HCT116 (cell line): ENCODE data around the gene PRELID1.

ENCODE experiments used
- EGR1 ChIP-seq: IDR thresholded peaks from 2 replicates; pipeline ENCODE4 v1.6.1; 2012; ENCODE audit warnings: low read depth
- EZH2 ChIP-seq: fragments of 200-600 bp; sonication (generic); IDR thresholded peaks from 2 replicates; pipeline ENCODE4 v1.6.1; 2017; ENCODE audit warnings: antibody characterized with exemption, mixed run types
- TF ChIP-seq, protein P1 (sequence below), 3 experiments: fragments of 200-600 bp in 1 of 3; sonication (generic) in 1 of 3; IDR thresholded peaks in 2 of 3; conservative IDR thresholded peaks in 1 of 3; 2 replicates each; pipeline ENCODE4 v1.5.1; 2012 to 2017; ENCODE audit warnings: low read depth in 2 of 3, low read length in 2 of 3, antibody characterized with exemption in 1 of 3, borderline replicate concordance in 1 of 3, control low read depth in 1 of 3, mild to moderate bottlenecking in 1 of 3, mixed read lengths in 1 of 3, mixed run types in 1 of 3, moderate library complexity in 1 of 3; ENCODE audit not compliant: insufficient read depth in 1 of 3

DNA sequence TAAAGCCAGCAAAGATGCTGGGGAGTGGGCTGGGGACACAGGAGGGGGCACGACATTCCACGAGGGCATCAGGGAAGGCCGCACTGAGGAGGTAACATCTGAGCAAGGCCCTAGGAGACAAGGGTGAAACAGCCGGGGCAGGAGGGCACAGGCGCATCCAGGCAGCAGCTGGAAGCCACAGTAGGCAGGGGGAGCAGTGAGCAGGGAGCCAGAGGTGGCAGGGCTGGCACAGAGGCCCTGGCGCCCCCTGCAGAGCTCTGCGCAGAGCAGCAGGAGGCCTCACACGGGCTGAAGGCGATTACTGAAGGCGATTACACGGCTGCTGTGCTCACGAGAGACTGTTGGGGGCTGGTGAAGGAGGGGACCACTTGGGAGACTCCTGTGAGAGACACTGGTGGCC is 32.5 kb downstream of the PRELID1 start:
- TF ChIP-seq, protein P1, sequence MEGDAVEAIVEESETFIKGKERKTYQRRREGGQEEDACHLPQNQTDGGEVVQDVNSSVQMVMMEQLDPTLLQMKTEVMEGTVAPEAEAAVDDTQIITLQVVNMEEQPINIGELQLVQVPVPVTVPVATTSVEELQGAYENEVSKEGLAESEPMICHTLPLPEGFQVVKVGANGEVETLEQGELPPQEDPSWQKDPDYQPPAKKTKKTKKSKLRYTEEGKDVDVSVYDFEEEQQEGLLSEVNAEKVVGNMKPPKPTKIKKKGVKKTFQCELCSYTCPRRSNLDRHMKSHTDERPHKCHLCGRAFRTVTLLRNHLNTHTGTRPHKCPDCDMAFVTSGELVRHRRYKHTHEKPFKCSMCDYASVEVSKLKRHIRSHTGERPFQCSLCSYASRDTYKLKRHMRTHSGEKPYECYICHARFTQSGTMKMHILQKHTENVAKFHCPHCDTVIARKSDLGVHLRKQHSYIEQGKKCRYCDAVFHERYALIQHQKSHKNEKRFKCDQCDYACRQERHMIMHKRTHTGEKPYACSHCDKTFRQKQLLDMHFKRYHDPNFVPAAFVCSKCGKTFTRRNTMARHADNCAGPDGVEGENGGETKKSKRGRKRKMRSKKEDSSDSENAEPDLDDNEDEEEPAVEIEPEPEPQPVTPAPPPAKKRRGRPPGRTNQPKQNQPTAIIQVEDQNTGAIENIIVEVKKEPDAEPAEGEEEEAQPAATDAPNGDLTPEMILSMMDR (IDR thresholded peaks at IDR 0.05 in 2 of 3, conservative IDR thresholded peaks at IDR 0.05 in 1 of 3; ENCODE audit: borderline replicate concordance in 1 of 3, insufficient read depth in 1 of 3, low read depth in 2 of 3, low read length in 2 of 3): peak; percentile 59 to 96 (median 76)
- TF ChIP-seq EZH2 (no peak), EGR1 (no peak)
